Hippocampal formation (tissue), 2 donors: ENCODE results near the gene ELL.
A peak's percentile ranks its signal among the peaks of the same experiment; 100 is the strongest.

ENCODE experiments used
- DNase-seq, 2 donors: peaks; one replicate each; lab custom pipeline; 2025; lab: John Stamatoyannopoulos, UW

ELL gene

GRCh38 chr19:18469069-18469846, 52.6 kb downstream of the ELL start:
- peak in 1 of 2 donors; percentile 20 for DNase-seq

- DNase-seq: no peak
Observed at GRCh38 chr19:18468517-18468916, 53.4 kb downstream of the ELL start.

DNA sequence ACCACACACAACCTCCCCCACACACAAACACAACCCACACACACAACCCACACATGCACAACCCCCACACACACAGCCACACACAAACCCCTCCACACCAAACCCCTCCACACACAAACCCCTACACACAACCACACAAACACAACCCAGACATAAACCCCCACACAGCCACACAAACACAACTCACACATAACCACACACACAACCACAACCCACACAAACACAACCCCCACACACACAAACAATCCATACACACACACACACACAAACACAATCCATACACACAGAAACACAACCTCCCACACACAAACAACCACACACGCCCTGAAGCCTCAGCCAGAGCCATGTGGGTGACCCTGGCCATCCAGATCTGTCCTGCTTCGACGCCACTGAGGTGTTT, 53.9 kb downstream of the ELL start:
- DNase-seq: no peak

DNA sequence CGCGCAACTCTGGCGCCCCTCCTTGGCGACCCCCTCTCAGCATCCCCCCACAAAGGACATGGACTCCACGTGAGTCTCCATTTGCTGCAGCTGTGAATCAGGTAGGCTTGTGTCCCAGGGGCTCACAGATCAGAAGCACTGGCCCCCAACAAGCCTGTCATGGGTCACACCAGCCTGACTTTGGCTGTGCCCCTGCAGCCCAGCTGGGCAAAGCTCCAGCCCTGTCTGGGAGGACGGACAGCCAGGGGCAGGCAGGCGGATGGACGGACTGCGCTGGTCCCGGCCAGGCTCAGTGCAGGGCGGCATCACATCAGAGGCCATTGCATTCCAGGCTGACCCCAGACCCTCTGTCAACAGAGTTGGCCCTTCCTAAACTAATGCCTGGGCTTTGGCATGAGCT, 55.5 kb downstream of the ELL start:
- no peak for DNase-seq

- DNase-seq: no peak
Observed at GRCh38 chr19:18465964-18466339, 55.9 kb downstream of the ELL start.

DNA sequence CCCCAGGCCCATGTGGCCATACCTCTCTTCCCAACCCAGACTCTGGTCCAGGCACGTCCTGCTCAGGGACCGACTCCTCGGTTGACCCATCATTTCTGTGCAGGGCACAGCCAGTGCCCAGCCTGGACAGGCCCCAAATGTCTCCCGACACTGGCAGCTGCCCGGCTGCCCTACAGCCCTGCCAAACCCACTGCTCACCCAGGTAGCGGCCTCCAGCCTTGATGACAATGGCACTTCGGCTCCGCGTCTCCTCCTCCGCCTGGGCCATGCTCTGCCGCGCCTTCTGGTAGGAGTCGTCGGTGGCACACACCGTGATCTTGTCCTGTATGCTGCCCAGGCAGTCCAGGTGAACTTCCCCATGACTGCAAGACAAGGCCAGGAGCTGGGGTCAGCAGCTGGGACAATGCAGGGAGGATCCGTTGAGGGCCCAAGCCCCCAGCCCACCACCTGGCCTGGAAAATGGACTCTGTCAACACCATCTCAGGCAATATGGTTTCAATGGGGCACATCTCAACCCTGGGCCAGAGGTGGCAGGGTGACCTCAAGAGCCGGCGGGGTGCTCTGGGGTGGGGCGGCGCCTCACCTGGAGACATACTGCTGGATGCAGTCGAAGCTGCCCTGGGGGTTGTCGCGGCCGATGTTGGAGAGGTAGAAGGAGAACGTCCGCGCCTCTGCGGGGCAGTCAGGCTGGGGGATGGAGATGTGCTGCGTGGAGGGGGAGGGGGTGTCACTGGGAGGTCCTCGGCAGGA, 56.5 kb downstream of the ELL start:
- no peak for DNase-seq

DNA sequence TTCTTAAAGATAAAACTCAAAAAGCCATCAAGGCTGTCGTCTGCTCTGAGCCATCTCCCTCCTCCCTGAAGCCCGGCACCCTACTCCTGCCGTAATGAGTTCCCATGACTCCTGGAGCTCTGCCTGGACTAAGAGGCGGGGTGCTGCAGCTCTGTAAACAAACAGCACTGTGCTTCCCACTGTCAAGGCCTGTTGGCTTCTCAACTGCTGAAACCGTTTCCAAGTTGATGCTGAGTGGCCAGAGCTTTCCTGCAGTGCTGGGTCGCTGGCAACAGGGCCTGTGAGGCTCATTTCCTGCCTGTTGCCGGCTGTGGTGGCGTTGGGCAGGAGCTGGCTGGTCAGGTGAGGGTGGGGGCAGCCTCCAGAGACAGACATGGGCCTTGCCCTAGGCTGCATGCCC, 57.2 kb downstream of the ELL start:
- DNase-seq: peak; percentile 80 to 91

- DNase-seq: no peak
Observed at GRCh38 chr19:18461471-18461870, 60.4 kb downstream of the ELL start.

DNA sequence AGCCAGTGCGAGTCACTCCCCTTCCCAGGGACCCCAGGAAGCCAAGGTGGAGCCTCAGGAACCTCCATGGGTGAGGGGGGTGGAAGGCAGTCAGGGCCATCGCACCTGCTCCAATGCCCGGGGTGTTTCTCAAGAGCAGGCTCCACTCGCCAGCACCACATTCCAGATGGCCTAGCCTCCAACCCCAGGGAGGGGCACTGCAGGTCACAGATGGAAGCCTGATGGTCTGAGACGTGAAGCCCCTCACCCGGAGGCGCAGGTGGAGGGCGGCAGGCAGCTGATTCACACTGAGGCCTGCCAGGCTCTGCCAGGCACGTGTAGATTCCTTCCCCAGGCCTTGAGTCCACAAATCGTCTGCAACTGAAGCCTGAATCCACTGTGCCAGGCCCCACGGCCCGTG, 61.0 kb downstream of the ELL start:
- DNase-seq: no peak

- DNase-seq: no peak
Observed at GRCh38 chr19:18457483-18458331, 64.2 kb downstream of the ELL start.

DNA sequence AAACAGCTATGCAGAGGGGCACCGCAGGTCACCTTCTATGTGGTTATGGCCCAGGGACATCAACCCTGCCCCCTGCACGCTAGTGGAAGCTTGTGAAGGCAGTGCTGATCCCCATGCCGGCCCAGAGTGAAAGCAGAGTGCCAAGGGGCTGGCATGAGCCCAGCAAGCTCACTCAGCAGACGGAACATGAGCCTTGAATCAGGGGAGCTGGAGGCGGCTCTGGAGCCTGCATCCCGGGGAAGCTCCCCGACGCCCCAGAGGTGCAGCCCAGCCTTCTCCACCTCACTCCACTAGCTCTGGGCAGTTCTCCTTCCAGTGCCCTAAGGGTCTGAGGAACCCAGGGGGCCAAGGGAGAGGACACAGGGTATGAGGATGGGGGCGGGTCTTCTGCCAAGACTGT, 64.9 kb downstream of the ELL start:
- DNase-seq: peak; percentile 27 to 30

- DNase-seq: no peak
Observed at GRCh38 chr19:18456279-18456678, 65.6 kb downstream of the ELL start.

DNA sequence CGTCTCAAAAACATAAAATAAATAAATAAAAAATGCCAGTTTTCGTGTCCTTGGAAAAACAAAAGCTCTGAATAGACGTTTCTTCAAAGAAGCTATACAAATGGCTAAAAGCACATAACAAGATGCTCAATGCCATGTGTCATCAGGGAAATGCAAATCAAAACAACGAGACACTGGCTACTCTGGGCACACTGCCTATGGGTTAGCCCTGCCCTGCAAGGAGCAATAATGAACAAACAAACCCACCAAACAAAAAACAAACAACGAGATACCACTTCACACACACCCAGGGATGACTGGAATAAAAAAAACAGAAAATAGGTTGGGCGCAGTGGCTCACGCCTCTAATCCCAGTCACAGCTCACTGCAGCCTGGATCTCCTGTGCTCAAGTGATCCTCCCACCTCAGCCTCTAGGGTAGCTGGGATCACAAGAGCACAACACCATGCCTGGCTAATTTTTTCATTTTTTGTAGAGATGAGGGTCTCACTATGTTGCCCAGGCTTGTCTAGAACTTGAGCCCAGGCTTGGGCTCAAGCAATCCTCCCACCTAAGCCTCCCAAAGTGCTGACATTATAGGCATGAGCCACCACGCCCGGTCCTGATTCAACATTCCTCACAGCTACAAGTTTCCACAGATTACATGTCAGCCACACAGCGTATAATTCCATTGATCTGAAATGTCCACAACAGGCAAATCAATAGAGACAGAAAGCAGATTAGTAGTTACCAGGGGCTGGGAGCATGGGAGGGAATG, 68.4 kb downstream of the ELL start:
- DNase-seq: no peak

- no peak for DNase-seq
Observed at GRCh38 chr19:18452386-18452785, 69.5 kb downstream of the ELL start.

DNA sequence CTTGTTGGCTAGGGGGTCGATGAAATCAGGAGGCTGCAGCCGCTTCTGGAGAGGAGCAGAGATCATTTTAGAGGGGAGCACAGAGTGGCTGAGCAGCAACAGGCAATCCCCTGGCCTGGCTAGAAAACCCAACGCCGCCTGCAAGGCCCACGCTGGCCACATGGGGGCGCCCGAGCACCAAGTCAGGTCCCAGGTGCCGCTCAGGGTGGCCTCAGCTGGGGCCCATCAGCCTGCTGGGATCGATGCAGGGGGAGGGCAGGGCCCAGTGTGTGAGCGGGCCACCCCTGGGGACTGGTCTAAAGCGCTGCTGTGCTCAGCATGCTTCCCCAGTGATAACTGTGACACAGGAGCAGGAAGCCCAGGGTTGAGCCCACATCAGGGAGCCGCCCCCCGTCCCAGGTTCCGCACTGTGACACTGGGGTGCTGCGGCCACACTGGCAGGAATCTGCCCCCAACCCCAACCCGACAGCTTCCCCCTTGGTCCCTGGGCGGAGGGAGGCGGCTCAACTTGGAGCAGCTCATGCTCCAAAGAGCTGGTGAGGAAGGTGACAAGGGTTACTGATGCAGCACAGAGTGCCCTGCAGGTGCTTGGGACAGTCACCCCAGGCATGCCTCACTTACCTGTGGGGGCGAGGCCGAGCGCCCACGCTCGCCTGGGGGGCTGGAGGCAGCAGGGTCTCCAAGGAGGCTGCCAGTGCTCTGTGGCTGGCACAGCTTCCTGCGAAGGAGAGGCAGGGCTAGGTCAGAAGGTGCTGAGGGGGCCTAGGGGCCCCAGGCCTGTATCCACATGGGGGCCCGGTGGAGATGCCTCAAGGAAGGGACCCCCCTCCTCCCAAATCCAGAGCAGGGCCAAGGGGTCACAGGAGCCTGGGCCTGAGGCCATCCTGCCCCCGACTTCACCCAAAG, 70.7 kb downstream of the ELL start:
- DNase-seq: peak; percentile 62 to 80

GRCh38 chr19:18450021-18450930, 71.6 kb downstream of the ELL start:
- DNase-seq: no peak

GRCh38 chr19:18449552-18449951, 72.3 kb downstream of the ELL start:
- DNase-seq: no peak

DNA sequence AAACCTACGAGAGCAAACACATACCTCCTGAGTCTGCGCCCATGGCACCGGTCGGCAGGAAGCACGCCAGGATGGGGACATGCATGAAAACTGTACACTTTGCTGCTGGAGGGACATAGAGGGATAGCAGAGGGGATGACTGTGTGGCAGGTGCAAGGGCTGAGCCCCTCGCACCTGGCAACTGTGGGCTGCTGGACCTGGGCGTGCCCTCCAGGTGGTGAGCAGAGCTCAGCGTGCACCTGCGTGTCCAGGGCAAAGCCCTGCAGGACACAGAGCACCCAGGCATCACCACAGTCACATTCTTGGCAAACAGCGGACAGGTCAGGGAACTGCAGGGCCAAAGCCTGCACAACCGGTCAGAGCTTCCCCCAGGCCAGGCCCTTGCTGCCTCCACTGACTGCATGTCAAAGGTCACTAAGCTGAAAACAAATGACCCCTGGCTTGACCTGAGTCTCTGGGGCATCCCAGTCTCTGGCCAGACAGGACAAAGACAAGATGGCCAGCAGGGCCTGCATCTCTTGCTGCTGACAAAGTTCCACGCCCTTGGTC, 75.0 kb downstream of the ELL start:
- DNase-seq: no peak

DNA sequence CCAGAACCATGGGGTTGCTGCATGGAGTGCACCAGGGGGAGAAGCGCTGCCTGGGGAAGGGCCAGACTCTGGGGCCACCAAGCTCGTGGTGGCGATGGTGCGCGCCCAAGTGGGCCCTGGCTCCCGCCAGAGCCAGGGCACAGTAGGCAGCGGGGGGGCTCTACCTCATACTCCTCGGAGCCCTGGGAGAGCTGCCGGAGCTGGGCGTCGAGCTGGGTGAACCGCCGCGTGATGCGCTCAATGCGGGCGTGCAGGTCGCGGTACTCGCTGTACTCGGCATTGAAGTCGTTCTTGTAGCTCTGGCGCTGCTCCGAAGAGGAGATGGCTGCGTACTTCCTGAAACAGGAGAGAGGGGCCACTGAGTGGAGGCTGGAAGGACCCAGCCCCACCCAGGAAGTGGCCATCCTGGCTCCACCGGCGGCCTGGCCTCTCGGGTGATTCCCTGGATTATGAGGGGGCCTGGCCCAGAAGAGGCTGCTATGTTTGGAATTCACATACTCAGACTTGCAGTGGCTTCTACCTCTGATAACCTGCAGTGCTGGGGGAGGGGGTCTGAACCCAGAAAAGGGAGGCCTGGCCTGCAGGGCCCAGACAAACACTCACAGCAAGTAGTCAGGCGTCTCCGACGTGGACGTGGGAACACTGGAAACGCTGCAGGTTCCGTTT, 75.6 kb downstream of the ELL start:
- DNase-seq: no peak
